Right lobe of liver (tissue), 6 donors: ENCODE measurements around the gene REST. TPM values are rescaled to one million over a fixed set of nuclear protein-coding genes. Genes with fewer than 3 reads are reported as not detected.
A peak's percentile ranks its signal among the peaks of the same experiment; 100 is the strongest.

Source experiments
- ATAC-seq, 4 donors: fragments of 200-7000 bp; cut with Tn5 transposase; one replicate each; pipeline ENCODE4 v1.9.1; 2020; ENCODE audit warnings: mild to moderate bottlenecking in 4 of 4, moderate library complexity in 4 of 4
- DNase-seq, 3 donors: peaks; one replicate each; pipeline ENCODE4 v3.0.0-alpha.2; 2020
- H3K27ac ChIP-seq, 3 donors: fragments of 200-600 bp; one replicate each; pipeline ENCODE4 v1.8.0; 2022
- H3K27me3 ChIP-seq, 2 donors: fragments of 200-600 bp; one replicate each; pipeline ENCODE4 v1.8.0; 2022
- H3K36me3 ChIP-seq, 4 donors: fragments of 200-600 bp; sonication (generic) in 1 of 4; one replicate each; pipeline versions ENCODE4 v1.5.1 to v1.8.0; 2017 to 2022; ENCODE audit warnings: control low read depth in 1 of 4
- H3K4me1 ChIP-seq, 4 donors: fragments of 200-600 bp; sonication (generic) in 1 of 4; one replicate each; pipeline versions ENCODE4 v1.5.1 to v1.8.0; 2017 to 2022; ENCODE audit warnings: control low read depth in 1 of 4
- H3K4me3 ChIP-seq, 3 donors: fragments of 200-600 bp; one replicate each; pipeline ENCODE4 v1.8.0; 2022
- H3K9me3 ChIP-seq, 4 donors: fragments of 200-600 bp; sonication (generic) in 1 of 4; one replicate each; pipeline versions ENCODE4 v1.5.1 to v1.8.0; 2017 to 2022; ENCODE audit warnings: control low read depth in 1 of 4
- CTCF ChIP-seq, 4 donors: fragments of 200-600 bp in 3 of 4; fragments of 450-650 bp in 1 of 4; IDR thresholded peaks; one replicate each; pipeline versions ENCODE4 v1.5.1 to v1.8.0; 2016 to 2022; ENCODE audit warnings: antibody characterized with exemption in 4 of 4, mild to moderate bottlenecking in 2 of 4
- POLR2A ChIP-seq: fragments of 450-650 bp; IDR thresholded peaks from one replicate; pipeline ENCODE4 v1.6.1; 2017; ENCODE audit warnings: antibody characterized with exemption, mild to moderate bottlenecking
- WGBS: methylation state at CpG from one replicate; pipeline ENCODE4 v1.1.6; 2018; ENCODE audit warnings: low coverage, low lambda C conversion rate; ENCODE audit not compliant: insufficient coverage; ENCODE audit errors: missing lambda C conversion rate; 5-methylcytosine and 5-hydroxymethylcytosine counted together
- intact Hi-C, 2 donors: fragments of 100-400 bp; cut with DNase I; formaldehyde crosslinking; loops; one replicate each; pipeline versions ENCODE4 v1.11.2 to v1.14.1; 2022
- long read RNA-seq: library from polyadenylated mRNA; unstranded; transcript quantifications from one replicate; pipeline ENCODE4 v2.0.0, GENCODE V29; 2019
- total RNA-seq, 6 experiments: library from RNA; depleted of rRNA in 2 of 6; stranded (reverse); fragments of >200 nt in 2 of 6; fragmentation: NEBNext Ultra II Directional in 3 of 6; extraction: Animal tissue kit (Norgen Biotek cat#: 25700) in 3 of 6; gene quantifications; one replicate each; pipeline versions ENCODE4 v1.1.0 to v1.2.4, GENCODE V29; 2016 to 2023
- donor health status: DM: no; HTN: yes; CAD: no.
- donor health status: DM: no; HTN: no; CAD: no.
- donor health status: DM: no; HTN: no; CAD: no.
- donor health status: DM: no; HTN: yes; CAD: no.
- donor health status: DM: no; HTN: yes; CAD: no.

Gene REST
- total RNA-seq, result 10 to 100 TPM; 10.6 to 19.3 (median 16.4) TPM
- long read RNA-seq, full-length matches to known transcripts, result 3 of 4 reads
- long read RNA-seq, partial matches to known transcripts, result 0 of 4 reads
- long read RNA-seq, other reads (novel, unspliced or antisense), result 1 of 4 reads

- intact Hi-C loops, result no loop called here
- DNase-seq (peak; percentile 83 to 86 (median 84)), ATAC-seq (peak; percentile 85 to 87 (median 86))
- Histone ChIP-seq H3K4me3 (peak within 1 kb of the TSS; percentile 79 to 96 (median 91)), H3K4me1 (peaks cover 0 to 17% (median 2%) of the 10 kb centered on the region in 4 donors), H3K27ac (peak within 1 kb of the TSS; percentile 73 to 94 (median 79)), H3K9me3 (no peaks in the 10 kb centered on the region), H3K27me3 (no peaks in the 10 kb centered on the region), H3K36me3 (peaks cover 0 to 6% (median 0%) of the 10 kb centered on the region in 4 donors)
- no peak for TF ChIP-seq CTCF (IDR thresholded peaks at IDR 0.05)
- peak; percentile 70 for TF ChIP-seq POLR2A
- under 1% methylated on average over 21 of the region's 74 CpGs for WGBS
Measured at GRCh38 chr4:56907489-56908205, at the start of gene REST. Gene REST (plus strand): TSS chr4:56907900. CDS start chr4:56910639, 2,739 bp downstream.

GRCh38 chr4:56859841-56860240 is 47.9 kb upstream of the REST start:
- Histone ChIP-seq H3K9me3 (no peaks in the 10 kb centered on the region), H3K36me3 (no peaks in the 10 kb centered on the region), H3K27me3 (no peaks in the 10 kb centered on the region), H3K4me1 (no peaks in the 10 kb centered on the region), H3K27ac (no peak overlapping the region), H3K4me3 (no peak overlapping the region)
- intact Hi-C loops, result no loop called here
- ATAC-seq (no peak), DNase-seq (no peak)
- 84% methylated on average over 5 of the region's 5 CpGs for WGBS
- TF ChIP-seq POLR2A (no peak), CTCF (IDR thresholded peaks at IDR 0.05) (no peak)

GRCh38 chr4:56860781-56861180 is 46.9 kb upstream of the REST start:
- no peaks in the 10 kb centered on the region for H3K36me3 ChIP-seq
- H3K4me1 ChIP-seq, result no peaks in the 10 kb centered on the region
- intact Hi-C loops, result no loop called here
- WGBS, result 77% methylated on average over 2 of the region's 3 CpGs
- no peaks in the 10 kb centered on the region for H3K9me3 ChIP-seq
- ATAC-seq, result no peak
- TF ChIP-seq CTCF (IDR thresholded peaks at IDR 0.05) (no peak), POLR2A (no peak)
- DNase-seq, result no peak
- no peak overlapping the region for H3K4me3 ChIP-seq
- no peaks in the 10 kb centered on the region for H3K27me3 ChIP-seq
- H3K27ac ChIP-seq, result no peak overlapping the region

GRCh38 chr4:56861360-56861759 is 46.3 kb upstream of the REST start:
- Histone ChIP-seq H3K36me3 (no peaks in the 10 kb centered on the region), H3K27me3 (no peaks in the 10 kb centered on the region), H3K4me3 (no peak overlapping the region), H3K27ac (no peak overlapping the region), H3K9me3 (no peaks in the 10 kb centered on the region), H3K4me1 (no peaks in the 10 kb centered on the region)
- DNase-seq, result no peak
- WGBS, result 0% methylated on average over 1 of the region's 1 CpG
- TF ChIP-seq CTCF (IDR thresholded peaks at IDR 0.05), result no peak
- no peak for TF ChIP-seq POLR2A
- intact Hi-C loops, result no loop called here
- no peak for ATAC-seq
